DMS53 (cell line): ENCODE data around the gene FAS.
A peak's percentile ranks its signal among the peaks of the same experiment; 100 is the strongest.

Experiments used
- DNase-seq: peaks from one replicate; lab custom pipeline; 2025; lab: John Stamatoyannopoulos, UW

Gene FAS

GRCh38 chr10:88990384-88991160 is at the start of gene FAS:
Gene FAS (plus strand): TSS chr10:88990798. CDS start chr10:88990877, 79 bp downstream.
- DNase-seq = peak; percentile 73

GRCh38 chr10:88941026-88941425 is 49.6 kb upstream of the FAS start:
- no peak for DNase-seq

- no peak for DNase-seq
Measured at GRCh38 chr10:88943778-88944177, 46.8 kb upstream of the FAS start.

- no peak for DNase-seq
Measured at GRCh38 chr10:88944813-88945212, 45.8 kb upstream of the FAS start.

GRCh38 chr10:88946200-88946599 is 44.4 kb upstream of the FAS start:
- DNase-seq = no peak

GRCh38 chr10:88946965-88947590 is 43.5 kb upstream of the FAS start:
- DNase-seq = no peak

- DNase-seq = no peak
Measured at GRCh38 chr10:88949051-88949450, 41.5 kb upstream of the FAS start.

- no peak for DNase-seq
Measured at GRCh38 chr10:88949912-88950837, 40.4 kb upstream of the FAS start.

- no peak for DNase-seq
Measured at GRCh38 chr10:88952647-88953111, 37.9 kb upstream of the FAS start, which contains the start of gene ACTA2. Gene ACTA2 (minus strand): TSS chr10:88952773. CDS start chr10:88948930, 3,843 bp downstream.

- DNase-seq = no peak
Measured at GRCh38 chr10:88953662-88954061, 36.9 kb upstream of the FAS start.

GRCh38 chr10:88954458-88955083 is 36.0 kb upstream of the FAS start:
- no peak for DNase-seq

- no peak for DNase-seq
Measured at GRCh38 chr10:88957381-88957780, 33.2 kb upstream of the FAS start.

- DNase-seq = no peak
Measured at GRCh38 chr10:88958721-88959120, 31.9 kb upstream of the FAS start.

- DNase-seq = no peak
Measured at GRCh38 chr10:88960802-88961201, 29.8 kb upstream of the FAS start.

GRCh38 chr10:88961266-88961665 is 29.3 kb upstream of the FAS start:
- no peak for DNase-seq

- no peak for DNase-seq
Measured at GRCh38 chr10:88962336-88962735, 28.3 kb upstream of the FAS start.

- DNase-seq = no peak
Measured at GRCh38 chr10:88963318-88963717, 27.3 kb upstream of the FAS start.

- DNase-seq = no peak
Measured at GRCh38 chr10:88964360-88964759, 26.2 kb upstream of the FAS start.

GRCh38 chr10:88964869-88965415 is 25.7 kb upstream of the FAS start:
- no peak for DNase-seq

- no peak for DNase-seq
Measured at GRCh38 chr10:88966797-88967196, 23.8 kb upstream of the FAS start.

GRCh38 chr10:88968391-88968790 is 22.2 kb upstream of the FAS start:
- no peak for DNase-seq
